OCI-LY7 (cell line): ENCODE results near the gene ZNF501.

Source experiments
- CTCF ChIP-seq: fragments of 200-600 bp; sonication (generic); conservative IDR thresholded peaks from 2 replicates; pipeline ENCODE4 v1.5.1; 2014; ENCODE audit warnings: mild to moderate bottlenecking, antibody characterized with exemption, low read length, moderate library complexity, mixed read lengths
- EZH2phosphoT487 ChIP-seq: fragments of 200-600 bp; sonication (generic); IDR thresholded peaks from 2 replicates; pipeline ENCODE4 v1.6.1; 2018; ENCODE audit warnings: low read depth, borderline replicate concordance, mild to moderate bottlenecking, mixed run types, antibody characterized with exemption, low read length, moderate library complexity, mixed read lengths

GRCh38 chr3:44721231-44722102 is 8.0 kb upstream of the ZNF501 start:
- no peak for TF ChIP-seq CTCF
- TF ChIP-seq EZH2phosphoT487: no peak
